K562 (cell line): ENCODE results near the gene DNAJC2. TPM values are rescaled to one million over a fixed set of nuclear protein-coding genes. Genes with fewer than 3 reads are reported as not detected.

ENCODE experiments used
- ARNT ChIP-seq, 2 experiments: fragments of 450-650 bp; IDR thresholded peaks; 2 replicates each; pipeline ENCODE4 v1.6.1; 2016; ENCODE audit warnings: mild to moderate bottlenecking in 1 of 2
- DIDO1 ChIP-seq: fragments of 450-650 bp; IDR thresholded peaks from 2 replicates; pipeline ENCODE4 v1.6.1; 2016; ENCODE audit warnings: low read depth, missing biosample characterization, missing genetic modification characterization
- ELF2 ChIP-seq: fragments of 250-450 bp; sonication (Bioruptor Pico); IDR thresholded peaks from 2 replicates; pipeline ENCODE4 v1.5.0; 2021; ENCODE audit warnings: mild to moderate bottlenecking
- FOXK2 ChIP-seq, 2 experiments: fragments of 450-650 bp; IDR thresholded peaks in 1 of 2; conservative IDR thresholded peaks in 1 of 2; 2 replicates each; pipeline ENCODE4 v1.6.1; 2016; ENCODE audit warnings: low read depth in 2 of 2, mild to moderate bottlenecking in 1 of 2
- JUND ChIP-seq, 2 experiments: IDR thresholded peaks; 2 replicates in 1 of 2; 3 replicates in 1 of 2; pipeline ENCODE4 v1.6.1; 2011; ENCODE audit warnings: borderline replicate concordance in 2 of 2, low read depth in 2 of 2, low read length in 2 of 2, improper control_type of control experiment in 1 of 2, missing biosample characterization in 1 of 2, missing genetic modification characterization in 1 of 2, missing genetic modification reagents in 1 of 2
- MIER1 ChIP-seq: fragments of 450-650 bp; IDR thresholded peaks from 2 replicates; pipeline ENCODE4 v1.6.1; 2016; ENCODE audit warnings: antibody characterized with exemption, mild to moderate bottlenecking, low read depth
- PHB ChIP-seq: fragments of 250-450 bp; sonication (Bioruptor Pico); IDR thresholded peaks from 2 replicates; pipeline ENCODE4 v1.5.0; 2021
- RBM22 ChIP-seq: fragments of 200-400 bp; formaldehyde crosslinking; IDR thresholded peaks from 2 replicates; pipeline ENCODE4 v1.6.1; 2018; ENCODE audit warnings: low read length, low read depth; ENCODE audit not compliant: poor library complexity, severe bottlenecking
- SETDB1 ChIP-seq: IDR thresholded peaks from one replicate; pipeline ENCODE4 v1.6.1; 2012; ENCODE audit warnings: low read length, control low read depth, inconsistent platforms
- TRIM24 ChIP-seq, 2 experiments: fragments of 450-650 bp; IDR thresholded peaks; 2 replicates each; pipeline ENCODE4 v1.6.1; 2016
- ZC3H4 ChIP-seq: sonication (generic); formaldehyde crosslinking; IDR thresholded peaks from 2 replicates; pipeline ENCODE4 v1.9.0; 2021; ENCODE audit warnings: missing genetic modification reagents, borderline replicate concordance
- ZNF316 ChIP-seq: fragments of 450-650 bp; IDR thresholded peaks from 2 replicates; pipeline ENCODE4 v1.6.1; 2016
- ZNF384 ChIP-seq: IDR thresholded peaks from 2 replicates; pipeline ENCODE4 v1.6.1; 2012; ENCODE audit warnings: low read depth, low read length, improper control_type of control experiment
- ZNF584 ChIP-seq: fragments of 200-800 bp; sonication (Bioruptor generic); IDR thresholded peaks from 2 replicates; pipeline ENCODE4 v1.6.1; 2016; ENCODE audit warnings: low read depth, mild to moderate bottlenecking, missing genetic modification characterization, missing compliant biosample characterization
- polyA plus RNA-seq, 8 experiments: library from polyadenylated mRNA; depleted of rRNA in 4 of 8; stranded (reverse) in 5 of 8; unstranded in 3 of 8; fragments of >200 nt; fragmentation: Nextera tagmentation in 2 of 8; fragmentation: Illumina TruSeq in 1 of 8; extraction: Ambion mirVana in 2 of 8; extraction: Trizol in 1 of 8; gene quantifications; 2 replicates each; pipeline versions ENCODE4 v1.2.1 to v1.2.3, GENCODE V29; 2011 to 2014; ENCODE audit warnings: inconsistent platforms in 1 of 8, missing spikeins in 1 of 8
- total RNA-seq, 7 experiments: library from RNA; depleted of rRNA in 6 of 7; stranded (reverse); fragments of >200 nt in 6 of 7; fragmentation: Illumina TruSeq in 2 of 7; extraction: Trizol in 2 of 7; gene quantifications; 2 replicates each; pipeline versions ENCODE4 v1.2.1 to v1.2.3, GENCODE V29; 2011 to 2021; ENCODE audit warnings: low replicate concordance in 1 of 7
- TF ChIP-seq, protein P1 (sequence below): fragments of 250-450 bp; sonication (Bioruptor Pico); IDR thresholded peaks from 2 replicates; pipeline ENCODE4 v1.4.0; 2020
- TF ChIP-seq, protein P2 (sequence below): sonication (generic); IDR thresholded peaks from 2 replicates; pipeline ENCODE4 v1.6.1; 2016
- TF ChIP-seq, protein P3 (sequence below): fragments of 450-650 bp; IDR thresholded peaks from 2 replicates; pipeline ENCODE4 v1.6.1; 2018; ENCODE audit not compliant: partially characterized antibody
- TF ChIP-seq, protein P4 (sequence below), 2 experiments: fragments of 450-650 bp; IDR thresholded peaks; 2 replicates each; pipeline ENCODE4 v1.6.1; 2018; ENCODE audit warnings: mild to moderate bottlenecking in 2 of 2, low read depth in 1 of 2; ENCODE audit not compliant: partially characterized antibody in 2 of 2

DNAJC2 gene
- total and polyA plus RNA-seq, 9 of the 15 experiments (the other 6 are each of a cell fraction or from before 2014, with no cell fraction given): 40.2 to 157 (median 92.1) TPM

DNA sequence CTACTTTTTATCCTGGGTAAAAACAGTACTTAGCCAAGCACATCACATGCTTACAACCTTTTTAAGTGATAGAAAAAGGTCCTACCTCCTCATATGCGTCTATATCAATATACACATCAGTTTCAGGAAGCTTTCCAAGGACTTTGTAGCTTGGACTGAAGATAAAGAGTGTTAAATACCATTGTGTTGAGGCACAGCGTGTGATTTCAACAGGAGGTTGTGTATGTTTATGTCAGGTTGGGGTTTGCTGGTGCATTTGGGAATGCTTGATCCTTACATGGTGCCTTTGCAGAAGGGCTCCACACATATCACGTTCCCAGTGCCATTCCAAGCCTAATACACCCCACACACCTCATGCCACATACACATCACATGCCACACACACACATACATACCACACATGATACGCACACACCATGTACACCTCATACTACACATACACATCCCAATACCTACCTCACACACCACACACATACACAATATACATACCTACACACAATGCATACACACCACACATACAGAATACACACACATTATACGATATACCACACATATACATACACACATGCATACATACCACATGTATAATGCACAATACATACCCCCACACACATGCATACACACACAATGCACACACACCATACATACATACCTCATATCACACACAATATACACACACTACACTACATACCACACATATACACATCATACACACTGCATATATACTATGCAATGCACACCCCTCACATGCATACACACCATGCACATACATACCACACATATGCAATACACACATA is 36.0 kb upstream of the DNAJC2 start (continued):
- TF ChIP-seq, protein P1, sequence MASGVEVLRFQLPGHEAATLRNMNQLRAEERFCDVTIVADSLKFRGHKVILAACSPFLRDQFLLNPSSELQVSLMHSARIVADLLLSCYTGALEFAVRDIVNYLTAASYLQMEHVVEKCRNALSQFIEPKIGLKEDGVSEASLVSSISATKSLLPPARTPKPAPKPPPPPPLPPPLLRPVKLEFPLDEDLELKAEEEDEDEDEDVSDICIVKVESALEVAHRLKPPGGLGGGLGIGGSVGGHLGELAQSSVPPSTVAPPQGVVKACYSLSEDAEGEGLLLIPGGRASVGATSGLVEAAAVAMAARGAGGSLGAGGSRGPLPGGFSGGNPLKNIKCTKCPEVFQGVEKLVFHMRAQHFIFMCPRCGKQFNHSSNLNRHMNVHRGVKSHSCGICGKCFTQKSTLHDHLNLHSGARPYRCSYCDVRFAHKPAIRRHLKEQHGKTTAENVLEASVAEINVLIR (CRISPR knock-in tag): no peak
- 0 out of 2 replicates have a peak, but pooled peaks have one; percentile 3 for TF ChIP-seq ZNF316
- TF ChIP-seq FOXK2 (conservative IDR thresholded peaks at IDR 0.05 in 1 of 2, IDR thresholded peaks at IDR 0.05 in 1 of 2; ENCODE audit: low read depth in 2 of 2): no peak
- no peak for TF ChIP-seq ZC3H4
- TF ChIP-seq ZNF384: no peak
- no peak for TF ChIP-seq RBM22
- no peak for TF ChIP-seq ARNT (IDR thresholded peaks at IDR 0.05)
- TF ChIP-seq, protein P2, sequence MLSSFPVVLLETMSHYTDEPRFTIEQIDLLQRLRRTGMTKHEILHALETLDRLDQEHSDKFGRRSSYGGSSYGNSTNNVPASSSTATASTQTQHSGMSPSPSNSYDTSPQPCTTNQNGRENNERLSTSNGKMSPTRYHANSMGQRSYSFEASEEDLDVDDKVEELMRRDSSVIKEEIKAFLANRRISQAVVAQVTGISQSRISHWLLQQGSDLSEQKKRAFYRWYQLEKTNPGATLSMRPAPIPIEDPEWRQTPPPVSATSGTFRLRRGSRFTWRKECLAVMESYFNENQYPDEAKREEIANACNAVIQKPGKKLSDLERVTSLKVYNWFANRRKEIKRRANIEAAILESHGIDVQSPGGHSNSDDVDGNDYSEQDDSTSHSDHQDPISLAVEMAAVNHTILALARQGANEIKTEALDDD: no peak
- TF ChIP-seq, protein P3, sequence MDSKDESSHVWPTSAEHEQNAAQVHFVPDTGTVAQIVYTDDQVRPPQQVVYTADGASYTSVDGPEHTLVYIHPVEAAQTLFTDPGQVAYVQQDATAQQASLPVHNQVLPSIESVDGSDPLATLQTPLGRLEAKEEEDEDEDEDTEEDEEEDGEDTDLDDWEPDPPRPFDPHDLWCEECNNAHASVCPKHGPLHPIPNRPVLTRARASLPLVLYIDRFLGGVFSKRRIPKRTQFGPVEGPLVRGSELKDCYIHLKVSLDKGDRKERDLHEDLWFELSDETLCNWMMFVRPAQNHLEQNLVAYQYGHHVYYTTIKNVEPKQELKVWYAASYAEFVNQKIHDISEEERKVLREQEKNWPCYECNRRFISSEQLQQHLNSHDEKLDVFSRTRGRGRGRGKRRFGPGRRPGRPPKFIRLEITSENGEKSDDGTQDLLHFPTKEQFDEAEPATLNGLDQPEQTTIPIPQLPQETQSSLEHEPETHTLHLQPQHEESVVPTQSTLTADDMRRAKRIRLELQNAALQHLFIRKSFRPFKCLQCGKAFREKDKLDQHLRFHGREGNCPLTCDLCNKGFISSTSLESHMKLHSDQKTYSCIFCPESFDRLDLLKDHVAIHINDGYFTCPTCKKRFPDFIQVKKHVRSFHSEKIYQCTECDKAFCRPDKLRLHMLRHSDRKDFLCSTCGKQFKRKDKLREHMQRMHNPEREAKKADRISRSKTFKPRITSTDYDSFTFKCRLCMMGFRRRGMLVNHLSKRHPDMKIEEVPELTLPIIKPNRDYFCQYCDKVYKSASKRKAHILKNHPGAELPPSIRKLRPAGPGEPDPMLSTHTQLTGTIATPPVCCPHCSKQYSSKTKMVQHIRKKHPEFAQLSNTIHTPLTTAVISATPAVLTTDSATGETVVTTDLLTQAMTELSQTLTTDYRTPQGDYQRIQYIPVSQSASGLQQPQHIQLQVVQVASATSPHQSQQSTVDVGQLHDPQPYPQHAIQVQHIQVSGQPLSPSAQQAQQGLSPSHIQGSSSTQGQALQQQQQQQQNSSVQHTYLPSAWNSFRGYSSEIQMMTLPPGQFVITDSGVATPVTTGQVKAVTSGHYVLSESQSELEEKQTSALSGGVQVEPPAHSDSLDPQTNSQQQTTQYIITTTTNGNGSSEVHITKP: no peak
- TF ChIP-seq ELF2 (CRISPR knock-in tag): no peak
- TF ChIP-seq DIDO1 (tag): no peak
- TF ChIP-seq MIER1: no peak
- no peak for TF ChIP-seq PHB (CRISPR knock-in tag)
- no peak for TF ChIP-seq ZNF584 (CRISPR knock-in tag)
- no peak for TF ChIP-seq SETDB1
- TF ChIP-seq TRIM24 (IDR thresholded peaks at IDR 0.05): no peak
- TF ChIP-seq, protein P4, sequence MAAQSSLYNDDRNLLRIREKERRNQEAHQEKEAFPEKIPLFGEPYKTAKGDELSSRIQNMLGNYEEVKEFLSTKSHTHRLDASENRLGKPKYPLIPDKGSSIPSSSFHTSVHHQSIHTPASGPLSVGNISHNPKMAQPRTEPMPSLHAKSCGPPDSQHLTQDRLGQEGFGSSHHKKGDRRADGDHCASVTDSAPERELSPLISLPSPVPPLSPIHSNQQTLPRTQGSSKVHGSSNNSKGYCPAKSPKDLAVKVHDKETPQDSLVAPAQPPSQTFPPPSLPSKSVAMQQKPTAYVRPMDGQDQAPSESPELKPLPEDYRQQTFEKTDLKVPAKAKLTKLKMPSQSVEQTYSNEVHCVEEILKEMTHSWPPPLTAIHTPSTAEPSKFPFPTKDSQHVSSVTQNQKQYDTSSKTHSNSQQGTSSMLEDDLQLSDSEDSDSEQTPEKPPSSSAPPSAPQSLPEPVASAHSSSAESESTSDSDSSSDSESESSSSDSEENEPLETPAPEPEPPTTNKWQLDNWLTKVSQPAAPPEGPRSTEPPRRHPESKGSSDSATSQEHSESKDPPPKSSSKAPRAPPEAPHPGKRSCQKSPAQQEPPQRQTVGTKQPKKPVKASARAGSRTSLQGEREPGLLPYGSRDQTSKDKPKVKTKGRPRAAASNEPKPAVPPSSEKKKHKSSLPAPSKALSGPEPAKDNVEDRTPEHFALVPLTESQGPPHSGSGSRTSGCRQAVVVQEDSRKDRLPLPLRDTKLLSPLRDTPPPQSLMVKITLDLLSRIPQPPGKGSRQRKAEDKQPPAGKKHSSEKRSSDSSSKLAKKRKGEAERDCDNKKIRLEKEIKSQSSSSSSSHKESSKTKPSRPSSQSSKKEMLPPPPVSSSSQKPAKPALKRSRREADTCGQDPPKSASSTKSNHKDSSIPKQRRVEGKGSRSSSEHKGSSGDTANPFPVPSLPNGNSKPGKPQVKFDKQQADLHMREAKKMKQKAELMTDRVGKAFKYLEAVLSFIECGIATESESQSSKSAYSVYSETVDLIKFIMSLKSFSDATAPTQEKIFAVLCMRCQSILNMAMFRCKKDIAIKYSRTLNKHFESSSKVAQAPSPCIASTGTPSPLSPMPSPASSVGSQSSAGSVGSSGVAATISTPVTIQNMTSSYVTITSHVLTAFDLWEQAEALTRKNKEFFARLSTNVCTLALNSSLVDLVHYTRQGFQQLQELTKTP (IDR thresholded peaks at IDR 0.05; ENCODE audit: low read depth in 1 of 2, partially characterized antibody in 2 of 2): no peak
- TF ChIP-seq JUND (IDR thresholded peaks at IDR 0.05; ENCODE audit: borderline replicate concordance, low read depth, low read length): no peak
- no peak for TF ChIP-seq JUND (tag; IDR thresholded peaks at IDR 0.05; ENCODE audit: borderline replicate concordance, low read depth, low read length)
